Subcutaneous abdominal adipose tissue (tissue), 5 donors: ENCODE measurements around the gene DIDO1.

Experiments used
- H3K27ac ChIP-seq: one replicate; pipeline ENCODE4 v1.7.0; 2013; ENCODE audit warnings: low read depth, mild to moderate bottlenecking, inconsistent platforms, low read length, moderate library complexity
- H3K27me3 ChIP-seq, 5 donors: one replicate each; pipeline ENCODE4 v1.7.0; 2013; ENCODE audit warnings: low read length in 5 of 5, inconsistent platforms in 1 of 5; ENCODE audit not compliant: control insufficient read depth in 5 of 5, insufficient read depth in 4 of 5
- H3K36me3 ChIP-seq, 5 donors: one replicate each; pipeline ENCODE4 v1.7.0; 2013; ENCODE audit warnings: low read length in 5 of 5; ENCODE audit not compliant: control insufficient read depth in 5 of 5, insufficient read depth in 5 of 5
- H3K4me1 ChIP-seq, 5 donors: one replicate each; pipeline ENCODE4 v1.7.0; 2013; ENCODE audit warnings: low read length in 5 of 5, mild to moderate bottlenecking in 3 of 5, moderate library complexity in 1 of 5; ENCODE audit not compliant: control insufficient read depth in 5 of 5, insufficient read depth in 5 of 5
- H3K4me3 ChIP-seq, 5 donors: one replicate each; pipeline ENCODE4 v1.7.0; 2013; ENCODE audit warnings: low read length in 5 of 5, low read depth in 1 of 5
- H3K9ac ChIP-seq, 5 donors: one replicate each; pipeline ENCODE4 v1.7.0; 2013; ENCODE audit warnings: low read length in 5 of 5, mild to moderate bottlenecking in 4 of 5, moderate library complexity in 3 of 5
- H3K9me3 ChIP-seq, 5 donors: one replicate each; pipeline ENCODE4 v1.7.0; 2013; ENCODE audit warnings: low read length in 5 of 5; ENCODE audit not compliant: control insufficient read depth in 5 of 5
- donor health status: healthy.
- donor health status: healthy.
- donor health status: healthy.
- donor health status: healthy.
- donor health status: healthy.

DIDO1 gene

GRCh38 chr20:62887860-62888239 is 38.5 kb downstream of the DIDO1 start:
- Histone ChIP-seq H3K36me3 (peaks cover 8 to 73% (median 67%) of the 10 kb centered on the region in 5 donors), H3K9me3 (no peaks in the 10 kb centered on the region), H3K27me3 (no peaks in the 10 kb centered on the region), H3K4me1 (peaks cover 0 to 6% (median 0%) of the 10 kb centered on the region in 5 donors), H3K4me3 (no peak overlapping the region), H3K27ac (no peak overlapping the region), H3K9ac (no peak overlapping the region)

GRCh38 chr20:62887152-62887859 is 39.0 kb downstream of the DIDO1 start:
- Histone ChIP-seq H3K36me3 (peaks cover 5 to 67% (median 62%) of the 10 kb centered on the region in 5 donors), H3K27me3 (no peaks in the 10 kb centered on the region), H3K9me3 (no peaks in the 10 kb centered on the region), H3K4me3 (no peak overlapping the region), H3K9ac (no peak overlapping the region), H3K4me1 (peaks cover 0 to 6% (median 0%) of the 10 kb centered on the region in 5 donors), H3K27ac (no peak overlapping the region)

GRCh38 chr20:62886709-62887058 is 39.6 kb downstream of the DIDO1 start:
- H3K9ac ChIP-seq: no peak overlapping the region
- H3K36me3 ChIP-seq: peaks cover 0 to 66% (median 60%) of the 10 kb centered on the region in 5 donors
- no peak overlapping the region for H3K27ac ChIP-seq
- no peak overlapping the region for H3K4me3 ChIP-seq
- no peaks in the 10 kb centered on the region for H3K27me3 ChIP-seq
- H3K4me1 ChIP-seq: peaks cover 0 to 6% (median 0%) of the 10 kb centered on the region in 5 donors
- no peaks in the 10 kb centered on the region for H3K9me3 ChIP-seq

- Histone ChIP-seq H3K9ac (no peak overlapping the region), H3K27me3 (no peaks in the 10 kb centered on the region), H3K36me3 (peaks cover 0 to 66% (median 60%) of the 10 kb centered on the region in 5 donors), H3K9me3 (no peaks in the 10 kb centered on the region), H3K27ac (no peak overlapping the region), H3K4me3 (no peak overlapping the region), H3K4me1 (peaks cover 0 to 6% (median 0%) of the 10 kb centered on the region in 5 donors)
These were observed 40.2 kb downstream of the DIDO1 start for GRCh38 chr20:62885896-62886708.

- Histone ChIP-seq H3K4me3 (no peak overlapping the region), H3K27me3 (no peaks in the 10 kb centered on the region), H3K36me3 (peaks cover 0 to 66% (median 60%) of the 10 kb centered on the region in 5 donors), H3K4me1 (no peaks in the 10 kb centered on the region), H3K27ac (no peak overlapping the region), H3K9me3 (no peaks in the 10 kb centered on the region), H3K9ac (no peak overlapping the region)
These were observed 41.0 kb downstream of the DIDO1 start for GRCh38 chr20:62885046-62885895.

- Histone ChIP-seq H3K4me1 (no peaks in the 10 kb centered on the region), H3K4me3 (no peak overlapping the region), H3K27me3 (no peaks in the 10 kb centered on the region), H3K9me3 (no peaks in the 10 kb centered on the region), H3K36me3 (peaks cover 0 to 61% (median 55%) of the 10 kb centered on the region in 5 donors), H3K9ac (no peak overlapping the region), H3K27ac (no peak overlapping the region)
These were observed 41.7 kb downstream of the DIDO1 start for GRCh38 chr20:62884556-62884955.

GRCh38 chr20:62882426-62882825 is 43.9 kb downstream of the DIDO1 start:
- no peak overlapping the region for H3K27ac ChIP-seq
- peaks cover 0 to 41% (median 33%) of the 10 kb centered on the region in 5 donors for H3K36me3 ChIP-seq
- no peak overlapping the region for H3K9ac ChIP-seq
- no peaks in the 10 kb centered on the region for H3K27me3 ChIP-seq
- peaks cover 0 to 4% (median 2%) of the 10 kb centered on the region in 5 donors for H3K4me1 ChIP-seq
- no peak overlapping the region for H3K4me3 ChIP-seq
- no peaks in the 10 kb centered on the region for H3K9me3 ChIP-seq

GRCh38 chr20:62881662-62882395 is 44.5 kb downstream of the DIDO1 start:
- Histone ChIP-seq H3K4me3 (no peak overlapping the region), H3K36me3 (peaks cover 0 to 35% (median 28%) of the 10 kb centered on the region in 5 donors), H3K4me1 (peaks cover 4 to 10% (median 8%) of the 10 kb centered on the region in 5 donors), H3K27ac (no peak overlapping the region), H3K9ac (no peak overlapping the region), H3K9me3 (no peaks in the 10 kb centered on the region), H3K27me3 (no peaks in the 10 kb centered on the region)

- H3K9me3 ChIP-seq: no peaks in the 10 kb centered on the region
These were observed 45.2 kb downstream of the DIDO1 start for GRCh38 chr20:62880935-62881661.

More at GRCh38 chr20:62880935-62881661, 45.2 kb downstream of the DIDO1 start:
- Histone ChIP-seq H3K9ac (no peak overlapping the region), H3K27ac (no peak overlapping the region), H3K36me3 (peaks cover 0 to 28% (median 22%) of the 10 kb centered on the region in 5 donors), H3K4me3 (no peak overlapping the region), H3K4me1 (peaks cover 7 to 18% (median 15%) of the 10 kb centered on the region in 5 donors), H3K27me3 (no peaks in the 10 kb centered on the region)
